Measurements from ENCODE around the gene TUBAL3. TPM values are rescaled to one million over a fixed set of nuclear protein-coding genes. Genes with fewer than 3 reads are reported as not detected.
A peak's percentile ranks its signal among the peaks of the same experiment; 100 is the strongest.

Gene TUBAL3
- total RNA-seq, 1 donor from 2014 or later: not detected

- no peak for FAIRE-seq
- H2AFZ ChIP-seq (ENCODE audit: low read depth, low read length): no peak overlapping the region
- peak overlapping the region; percentile 87 for H3K9ac ChIP-seq (ENCODE audit: low read length)
These were observed 43.8 kb upstream of the TUBAL3 start for GRCh38 chr10:5448333-5449001.

GRCh38 chr10:5447611-5448071, 43.0 kb upstream of the TUBAL3 start:
- H4K20me1 ChIP-seq (ENCODE audit: insufficient read depth, low read length): peaks cover 3% of the 10 kb centered on the region
- peaks cover 63% of the 10 kb centered on the region for H3K79me2 ChIP-seq (ENCODE audit: insufficient read depth, low read length)
- Mint-ChIP-seq H3K9me3 (ENCODE audit: unreplicated experiment) (no peaks in the 10 kb centered on the region), H3K27ac (ENCODE audit: unreplicated experiment) (peak overlapping the region; percentile 83), H3K27me3 (ENCODE audit: low read depth, unreplicated experiment) (no peaks in the 10 kb centered on the region), H3K36me3 (ENCODE audit: low read depth, unreplicated experiment) (no peaks in the 10 kb centered on the region), H3K4me1 (ENCODE audit: low read depth, unreplicated experiment) (peaks cover 8% of the 10 kb centered on the region), H3K4me3 (ENCODE audit: unreplicated experiment) (peak overlapping the region; percentile 91)
- H3K9ac ChIP-seq (ENCODE audit: low read length): peak overlapping the region; percentile 87
- peak overlapping the region; percentile 88 for H3K4me2 ChIP-seq (ENCODE audit: low read length)
- peak overlapping the region; percentile 87 for H3K4me3 ChIP-seq (ENCODE audit: insufficient read depth, low read depth, low read length)
- no peak for DNase-seq (ENCODE audit: low read depth)
- peaks cover 11% of the 10 kb centered on the region for H3K4me1 ChIP-seq (ENCODE audit: insufficient read depth, low read length)
- no peaks in the 10 kb centered on the region for H3K27me3 ChIP-seq (ENCODE audit: insufficient read depth, low read length)
- H3K27ac ChIP-seq (ENCODE audit: low read depth, low read length): peak overlapping the region; percentile 80
- no peaks in the 10 kb centered on the region for H3K9me3 ChIP-seq (ENCODE audit: insufficient read depth, low read depth, low read length)
- TF ChIP-seq EZH2 (IDR thresholded peaks at IDR 0.05; ENCODE audit: insufficient read depth, low read length) (no peak), CTCF (IDR thresholded peaks at IDR 0.05; ENCODE audit: insufficient read depth, low read depth, low read length) (no peak)
- H3K36me3 ChIP-seq (ENCODE audit: insufficient read depth, low read length): peaks cover 5% of the 10 kb centered on the region
- FAIRE-seq: no peak
- H2AFZ ChIP-seq (ENCODE audit: low read depth, low read length): no peak overlapping the region

More at GRCh38 chr10:5448333-5449001, 43.8 kb upstream of the TUBAL3 start:
- peak overlapping the region; percentile 68 for H3K27ac Mint-ChIP-seq (ENCODE audit: unreplicated experiment)
- peaks cover 8% of the 10 kb centered on the region for H3K4me1 Mint-ChIP-seq (ENCODE audit: low read depth, unreplicated experiment)
- Histone ChIP-seq H4K20me1 (ENCODE audit: insufficient read depth, low read length) (peaks cover 3% of the 10 kb centered on the region), H3K4me2 (ENCODE audit: low read length) (peak overlapping the region; percentile 88), H3K4me1 (ENCODE audit: insufficient read depth, low read length) (peaks cover 11% of the 10 kb centered on the region), H3K27ac (ENCODE audit: low read depth, low read length) (no peak overlapping the region), H3K4me3 (ENCODE audit: insufficient read depth, low read depth, low read length) (peak overlapping the region; percentile 87), H3K9me3 (ENCODE audit: insufficient read depth, low read depth, low read length) (no peaks in the 10 kb centered on the region), H3K79me2 (ENCODE audit: insufficient read depth, low read length) (peaks cover 63% of the 10 kb centered on the region), H3K36me3 (ENCODE audit: insufficient read depth, low read length) (peaks cover 14% of the 10 kb centered on the region), H3K27me3 (ENCODE audit: insufficient read depth, low read length) (no peaks in the 10 kb centered on the region)
- DNase-seq (ENCODE audit: low read depth): no peak
- H3K36me3 Mint-ChIP-seq (ENCODE audit: low read depth, unreplicated experiment): peaks cover 4% of the 10 kb centered on the region
- H3K9me3 Mint-ChIP-seq (ENCODE audit: unreplicated experiment): no peaks in the 10 kb centered on the region
- H3K27me3 Mint-ChIP-seq (ENCODE audit: low read depth, unreplicated experiment): no peaks in the 10 kb centered on the region
- no peak for TF ChIP-seq CTCF (IDR thresholded peaks at IDR 0.05; ENCODE audit: insufficient read depth, low read depth, low read length)
- TF ChIP-seq EZH2 (IDR thresholded peaks at IDR 0.05; ENCODE audit: insufficient read depth, low read length): no peak
- peak overlapping the region; percentile 91 for H3K4me3 Mint-ChIP-seq (ENCODE audit: unreplicated experiment)

GRCh38 chr10:5447056-5447455, 42.4 kb upstream of the TUBAL3 start:
- peaks cover 59% of the 10 kb centered on the region for H3K79me2 ChIP-seq (ENCODE audit: insufficient read depth, low read length)
- H3K36me3 Mint-ChIP-seq (ENCODE audit: low read depth, unreplicated experiment): no peaks in the 10 kb centered on the region
- H3K27ac ChIP-seq (ENCODE audit: low read depth, low read length): peak overlapping the region; percentile 80
- H3K9me3 ChIP-seq (ENCODE audit: insufficient read depth, low read depth, low read length): no peaks in the 10 kb centered on the region
- peaks cover 8% of the 10 kb centered on the region for H3K4me1 Mint-ChIP-seq (ENCODE audit: low read depth, unreplicated experiment)
- H3K9me3 Mint-ChIP-seq (ENCODE audit: unreplicated experiment): no peaks in the 10 kb centered on the region
- H3K27me3 Mint-ChIP-seq (ENCODE audit: low read depth, unreplicated experiment): no peaks in the 10 kb centered on the region
- peak overlapping the region; percentile 91 for H3K4me3 Mint-ChIP-seq (ENCODE audit: unreplicated experiment)
- H3K4me2 ChIP-seq (ENCODE audit: low read length): peak overlapping the region; percentile 88
- H3K27ac Mint-ChIP-seq (ENCODE audit: unreplicated experiment): peak overlapping the region; percentile 78
- H3K9ac ChIP-seq (ENCODE audit: low read length): peak overlapping the region; percentile 87
- H2AFZ ChIP-seq (ENCODE audit: low read depth, low read length): no peak overlapping the region
- no peak for TF ChIP-seq CTCF (IDR thresholded peaks at IDR 0.05; ENCODE audit: insufficient read depth, low read depth, low read length)
- no peak for TF ChIP-seq EZH2 (IDR thresholded peaks at IDR 0.05; ENCODE audit: insufficient read depth, low read length)
- peak overlapping the region; percentile 87 for H3K4me3 ChIP-seq (ENCODE audit: insufficient read depth, low read depth, low read length)
- H3K36me3 ChIP-seq (ENCODE audit: insufficient read depth, low read length): no peaks in the 10 kb centered on the region
- DNase-seq (ENCODE audit: low read depth) (peak; percentile 47), FAIRE-seq (peak; percentile 54)
- H3K4me1 ChIP-seq (ENCODE audit: insufficient read depth, low read length): peaks cover 11% of the 10 kb centered on the region
- peaks cover 3% of the 10 kb centered on the region for H4K20me1 ChIP-seq (ENCODE audit: insufficient read depth, low read length)
- no peaks in the 10 kb centered on the region for H3K27me3 ChIP-seq (ENCODE audit: insufficient read depth, low read length)

Data from astrocyte (in vitro differentiated cells and primary cell).